AG04449 (cell line): ENCODE results near the gene KLK10.

Source experiments
- CTCF ChIA-PET: fragments of 350-600 bp; formaldehyde crosslinking; extraction: SDS; loops from one replicate; lab custom pipeline; 2021; ENCODE audit warnings: antibody characterized with exemption; lab: Yijun Ruan, JAX
- POLR2A ChIA-PET: fragments of 400-600, 350-600 bp; formaldehyde crosslinking; extraction: SDS; loops from one replicate; lab custom pipeline; 2020; ENCODE audit warnings: antibody characterized with exemption, inconsistent platforms; lab: Yijun Ruan, JAX
- DNase-seq: peaks from one replicate; pipeline ENCODE4 v3.0.0-alpha.2; 2010; ENCODE audit warnings: low read depth, low spot score
- H3K4me3 ChIP-seq: 2 replicates; pipeline ENCODE4 v1.5.1; 2011; ENCODE audit warnings: low read depth, mild to moderate bottlenecking, control low read depth, low read length
- CTCF ChIP-seq: IDR thresholded peaks from one replicate; pipeline ENCODE4 v1.5.1; 2011; ENCODE audit warnings: mild to moderate bottlenecking, moderate library complexity, low read length, control low read depth, inconsistent platforms; ENCODE audit not compliant: insufficient read depth; ENCODE audit errors: missing control alignments

Gene KLK10

GRCh38 chr19:51043497-51043896 lies 24.0 kb upstream of the KLK10 start:
- ChIA-PET CTCF (interaction anchor here (1.0 kb wide), 1 partner anchor 22 kb away, joined by 3 read pairs; no protein-coding TSS in a partner anchor), POLR2A (no interaction called here)
- no peak for TF ChIP-seq CTCF
- DNase-seq, result no peak
- no peak overlapping the region for H3K4me3 ChIP-seq

DNA sequence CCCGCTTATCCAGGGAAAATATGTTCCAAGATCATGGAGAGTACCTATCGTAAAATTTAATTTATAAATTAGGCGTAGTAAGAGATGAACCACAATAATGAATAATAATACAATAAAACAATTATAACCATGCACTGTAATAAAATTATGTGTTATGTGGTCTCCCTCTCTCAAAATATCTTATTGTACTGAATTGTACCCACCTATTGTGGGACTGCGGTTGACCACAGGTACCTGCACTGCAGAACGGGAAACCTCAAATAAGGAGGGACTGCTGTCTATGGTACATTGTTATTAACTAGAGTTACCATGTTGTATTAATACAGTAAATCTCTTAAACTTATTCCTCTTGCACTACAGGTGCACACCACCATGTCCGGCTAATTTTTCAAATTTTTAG lies 20.6 kb upstream of the KLK10 start:
- ChIA-PET CTCF (interaction anchor here (1.0 kb wide), 1 partner anchor 23 kb away, joined by 3 read pairs; no protein-coding TSS in a partner anchor), POLR2A (no interaction called here)
- no peak for TF ChIP-seq CTCF
- no peak overlapping the region for H3K4me3 ChIP-seq
- no peak for DNase-seq

GRCh38 chr19:51036519-51036918 lies 17.0 kb upstream of the KLK10 start:
- CTCF ChIA-PET, result no interaction called here
- no peak for TF ChIP-seq CTCF
- DNase-seq, result no peak
- H3K4me3 ChIP-seq, result no peak overlapping the region
- POLR2A ChIA-PET, result no interaction called here

DNA sequence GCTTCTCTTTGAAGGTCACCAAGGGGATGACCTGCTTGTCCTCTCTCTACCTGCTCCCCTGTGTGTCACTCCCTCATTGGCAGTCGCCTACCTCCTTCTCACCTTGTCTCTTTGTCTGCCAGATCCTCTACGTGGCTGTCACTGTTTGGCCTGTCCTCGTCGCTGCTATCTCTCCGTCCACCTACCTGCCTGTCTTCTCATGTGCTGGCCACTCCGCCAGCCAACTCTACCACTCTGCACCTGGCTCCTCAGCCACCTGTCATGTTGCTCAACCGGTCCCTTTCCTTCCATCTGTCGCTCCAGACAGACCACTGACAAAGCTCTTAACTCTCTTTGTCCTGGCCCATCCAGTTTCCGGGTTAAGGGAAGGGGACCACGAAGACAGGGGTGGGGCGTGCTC lies 15.2 kb upstream of the KLK10 start, which contains the start of gene KLK12:
Gene KLK12 (minus strand): TSS at position 299 of the 400 bp plus-strand sequence. CDS start 381 bp downstream, outside the sequence.
- ChIA-PET CTCF (no interaction called here), POLR2A (no interaction called here)
- no peak within 1 kb of the TSS for H3K4me3 ChIP-seq
- no peak for TF ChIP-seq CTCF
- no peak for DNase-seq

DNA sequence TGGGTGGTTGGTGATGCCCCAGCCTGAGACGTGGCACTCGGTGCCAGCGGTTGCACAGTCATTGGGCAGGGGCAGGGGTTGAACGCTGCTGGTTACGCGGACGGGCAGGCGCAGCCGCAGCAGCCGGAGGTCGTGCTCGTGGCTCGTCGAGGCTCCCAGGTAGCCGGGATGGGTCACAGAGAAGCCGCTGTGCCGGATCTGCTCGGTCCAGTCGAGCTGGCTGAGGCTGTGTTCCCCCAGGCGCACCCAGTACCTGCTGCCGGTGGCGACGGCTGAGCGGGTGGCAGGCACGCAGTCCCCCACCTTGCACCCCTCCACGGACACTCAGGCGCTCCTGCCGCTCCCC lies 12.3 kb upstream of the KLK10 start:
- H3K4me3 ChIP-seq, result no peak overlapping the region
- no peak for DNase-seq
- TF ChIP-seq CTCF, result no peak
- CTCF ChIA-PET, result no interaction called here
- POLR2A ChIA-PET, result interaction anchor here (0.6 kb wide), 1 partner anchor 62 kb away, joined by 3 read pairs; no protein-coding TSS in a partner anchor

DNA sequence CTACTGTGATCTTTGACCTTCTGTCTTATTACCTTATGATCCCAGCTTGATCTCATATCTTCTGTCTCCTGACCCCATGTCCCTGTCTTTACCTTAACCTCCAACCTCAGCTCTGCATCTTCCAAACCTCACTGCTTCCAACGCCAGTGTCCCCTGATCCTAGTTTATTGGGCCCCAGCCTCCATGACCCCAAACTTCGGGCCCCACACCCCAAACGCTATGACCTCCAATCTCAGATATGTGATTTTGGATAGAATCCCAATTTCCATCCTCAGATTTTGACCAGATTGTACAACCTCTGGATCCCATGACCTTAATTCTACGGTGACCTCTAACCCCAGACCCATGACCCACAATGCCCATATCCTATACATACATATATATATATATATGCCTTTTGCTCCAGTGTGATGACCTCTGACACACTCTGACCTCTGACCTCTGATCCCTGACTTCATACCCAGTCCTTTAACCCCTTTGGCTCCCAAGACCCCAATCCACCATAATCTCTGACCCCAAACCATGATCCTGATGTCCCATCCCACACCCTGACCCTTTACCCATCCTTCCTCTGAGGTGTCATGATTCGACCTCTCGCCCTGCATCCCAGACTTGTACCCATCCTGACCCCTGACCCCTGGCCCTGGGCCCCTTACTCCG lies 11.8 kb upstream of the KLK10 start:
- no peak for TF ChIP-seq CTCF
- no peak for DNase-seq
- CTCF ChIA-PET, result no interaction called here
- H3K4me3 ChIP-seq, result no peak overlapping the region
- POLR2A ChIA-PET, result no interaction called here
